ENCODE data around the gene TSR1. TPM values are rescaled to one million over a fixed set of nuclear protein-coding genes. Genes with fewer than 3 reads are reported as not detected.

The TSR1 gene
- total RNA-seq, 1 experiment from 2014 or later: 70.3 TPM

GRCh38 chr17:2279707-2280106, 56.5 kb downstream of the TSR1 start:
- BruUV-seq (replicated peaks): no TSS peak
- CTCF ChIA-PET: no interaction called here

GRCh38 chr17:2277429-2278170, 58.7 kb downstream of the TSR1 start:
- no peak for ATAC-seq
- POLR2A ChIA-PET (ENCODE audit: unreplicated experiment): no interaction called here

More at GRCh38 chr17:2279707-2280106, 56.5 kb downstream of the TSR1 start:
- no peaks in the 10 kb centered on the region for H3K79me2 ChIP-seq (ENCODE audit: low read length)
- TF ChIP-seq EZH2 (IDR thresholded peaks at IDR 0.05; ENCODE audit: low read length, unreplicated experiment) (no peak), EZH2phosphoT487 (IDR thresholded peaks at IDR 0.05; ENCODE audit: borderline replicate concordance, low read length) (no peak)
- TF ChIP-seq, protein P1, sequence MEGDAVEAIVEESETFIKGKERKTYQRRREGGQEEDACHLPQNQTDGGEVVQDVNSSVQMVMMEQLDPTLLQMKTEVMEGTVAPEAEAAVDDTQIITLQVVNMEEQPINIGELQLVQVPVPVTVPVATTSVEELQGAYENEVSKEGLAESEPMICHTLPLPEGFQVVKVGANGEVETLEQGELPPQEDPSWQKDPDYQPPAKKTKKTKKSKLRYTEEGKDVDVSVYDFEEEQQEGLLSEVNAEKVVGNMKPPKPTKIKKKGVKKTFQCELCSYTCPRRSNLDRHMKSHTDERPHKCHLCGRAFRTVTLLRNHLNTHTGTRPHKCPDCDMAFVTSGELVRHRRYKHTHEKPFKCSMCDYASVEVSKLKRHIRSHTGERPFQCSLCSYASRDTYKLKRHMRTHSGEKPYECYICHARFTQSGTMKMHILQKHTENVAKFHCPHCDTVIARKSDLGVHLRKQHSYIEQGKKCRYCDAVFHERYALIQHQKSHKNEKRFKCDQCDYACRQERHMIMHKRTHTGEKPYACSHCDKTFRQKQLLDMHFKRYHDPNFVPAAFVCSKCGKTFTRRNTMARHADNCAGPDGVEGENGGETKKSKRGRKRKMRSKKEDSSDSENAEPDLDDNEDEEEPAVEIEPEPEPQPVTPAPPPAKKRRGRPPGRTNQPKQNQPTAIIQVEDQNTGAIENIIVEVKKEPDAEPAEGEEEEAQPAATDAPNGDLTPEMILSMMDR (conservative IDR thresholded peaks at IDR 0.05; ENCODE audit: low read depth, low read length): no peak
- no peaks in the 10 kb centered on the region for H3K9me3 ChIP-seq (ENCODE audit: low read length)
- intact Hi-C loops (cut with micrococcal nuclease): no loop called here
- no peak overlapping the region for H3K4me2 ChIP-seq (ENCODE audit: low read length)
- no peaks in the 10 kb centered on the region for H3F3A ChIP-seq (ENCODE audit: low read length, unreplicated experiment)
- no peaks in the 10 kb centered on the region for H3K27me3 ChIP-seq (ENCODE audit: low read length)
- no peak for DNase-seq
- H3K4me3 ChIP-seq (ENCODE audit: low read length): no peak overlapping the region
- H4K20me1 ChIP-seq (ENCODE audit: low read length): no peaks in the 10 kb centered on the region
- H3K27ac ChIP-seq (ENCODE audit: low read length): no peak overlapping the region
- H3K4me1 ChIP-seq (ENCODE audit: insufficient read depth, low read length): no peaks in the 10 kb centered on the region
- H2AFZ ChIP-seq (ENCODE audit: low read length): no peak overlapping the region
- no peaks in the 10 kb centered on the region for H3K9me2 ChIP-seq (replicated peaks; ENCODE audit: low read length)
- no peak for ATAC-seq
- H3K9ac ChIP-seq (ENCODE audit: low read length): no peak overlapping the region
- POLR2A ChIA-PET (ENCODE audit: unreplicated experiment): no interaction called here
- peaks cover 5% of the 10 kb centered on the region; the same call in 1 of the 2 replicates for H3K36me3 ChIP-seq (ENCODE audit: low read depth, low read length)

More at GRCh38 chr17:2277429-2278170, 58.7 kb downstream of the TSR1 start:
- CTCF ChIA-PET: no interaction called here
- Histone ChIP-seq H3K4me3 (ENCODE audit: low read length) (no peak overlapping the region), H3K36me3 (ENCODE audit: low read depth, low read length) (peaks cover 5% of the 10 kb centered on the region; the same call in 1 of the 2 replicates), H3K79me2 (ENCODE audit: low read length) (no peaks in the 10 kb centered on the region), H3K27me3 (ENCODE audit: low read length) (no peaks in the 10 kb centered on the region), H3K27ac (ENCODE audit: low read length) (no peak overlapping the region), H3K9me3 (ENCODE audit: low read length) (no peaks in the 10 kb centered on the region), H3F3A (ENCODE audit: low read length, unreplicated experiment) (no peaks in the 10 kb centered on the region), H3K9me2 (replicated peaks; ENCODE audit: low read length) (no peaks in the 10 kb centered on the region), H2AFZ (ENCODE audit: low read length) (no peak overlapping the region), H3K9ac (ENCODE audit: low read length) (no peak overlapping the region), H4K20me1 (ENCODE audit: low read length) (no peaks in the 10 kb centered on the region), H3K4me1 (ENCODE audit: insufficient read depth, low read length) (no peaks in the 10 kb centered on the region), H3K4me2 (ENCODE audit: low read length) (no peak overlapping the region)
- TF ChIP-seq, protein P1 (conservative IDR thresholded peaks at IDR 0.05; ENCODE audit: low read depth, low read length): no peak
- TF ChIP-seq EZH2 (IDR thresholded peaks at IDR 0.05; ENCODE audit: low read length, unreplicated experiment): no peak
- no peak for TF ChIP-seq EZH2phosphoT487 (IDR thresholded peaks at IDR 0.05; ENCODE audit: borderline replicate concordance, low read length)
- no TSS peak for BruUV-seq (replicated peaks)
- DNase-seq: no peak
- intact Hi-C loops (cut with micrococcal nuclease): no loop called here

Measured in PC-3 (cell line).